Mesothelial cell of epicardium (in vitro differentiated cells): ENCODE data around the gene ADAMTS16. TPM values are rescaled to one million over a fixed set of nuclear protein-coding genes. Genes with fewer than 3 reads are reported as not detected.

Source experiments
- DNase-seq, 2 experiments: peaks; one replicate each; pipeline ENCODE4 v3.0.0; 2021; ENCODE audit warnings: low spot score in 2 of 2; ENCODE audit not compliant: unreplicated experiment in 2 of 2
- H3K27ac Mint-ChIP-seq: 2 replicates; pipeline ENCODE4 v1.8.0; 2021; ENCODE audit warnings: mixed read lengths
- H3K27me3 Mint-ChIP-seq: 2 replicates; pipeline ENCODE4 v1.8.0; 2021; ENCODE audit warnings: low read depth, mixed read lengths
- H3K36me3 Mint-ChIP-seq: 2 replicates; pipeline ENCODE4 v1.8.0; 2021; ENCODE audit warnings: mixed read lengths
- H3K4me1 Mint-ChIP-seq: 2 replicates; pipeline ENCODE4 v1.8.0; 2021; ENCODE audit warnings: mixed read lengths
- H3K4me3 Mint-ChIP-seq: 2 replicates; pipeline ENCODE4 v1.8.0; 2021; ENCODE audit warnings: mild to moderate bottlenecking, moderate library complexity, mixed read lengths
- H3K9me3 Mint-ChIP-seq: 2 replicates; pipeline ENCODE4 v1.8.0; 2021; ENCODE audit warnings: mixed read lengths
- CTCF ChIP-seq: fragments of 200-600 bp; sonication (generic); IDR thresholded peaks from one replicate; pipeline ENCODE4 v1.5.0; 2021; ENCODE audit warnings: antibody characterized with exemption; ENCODE audit not compliant: unreplicated experiment
- total RNA-seq: library from RNA; stranded (reverse); gene quantifications from 3 replicates; pipeline ENCODE4 v1.2.1, GENCODE V29; 2021

Gene ADAMTS16
- total RNA-seq, 1 donor from 2014 or later, result 24.3 TPM

- peak overlapping the region; percentile 23 for H3K27ac Mint-ChIP-seq
- TF ChIP-seq CTCF, result no peak
- no peaks in the 10 kb centered on the region for H3K27me3 Mint-ChIP-seq
- DNase-seq, result no peak
- no peak overlapping the region for H3K4me3 Mint-ChIP-seq
- H3K36me3 Mint-ChIP-seq, result peaks cover 12% of the 10 kb centered on the region
- peaks cover 12% of the 10 kb centered on the region for H3K9me3 Mint-ChIP-seq
- H3K4me1 Mint-ChIP-seq, result peaks cover 39% of the 10 kb centered on the region
Measured at GRCh38 chr5:5155617-5156016, 15.5 kb downstream of the ADAMTS16 start.

GRCh38 chr5:5156471-5157082 is 16.4 kb downstream of the ADAMTS16 start:
- no peak for DNase-seq
- Mint-ChIP-seq H3K27ac (peak overlapping the region; percentile 21), H3K36me3 (peaks cover 9% of the 10 kb centered on the region), H3K4me1 (peaks cover 39% of the 10 kb centered on the region), H3K9me3 (peaks cover 8% of the 10 kb centered on the region), H3K4me3 (no peak overlapping the region), H3K27me3 (no peaks in the 10 kb centered on the region)
- TF ChIP-seq CTCF, result no peak

- DNase-seq, result no peak
- Mint-ChIP-seq H3K36me3 (no peaks in the 10 kb centered on the region), H3K9me3 (no peaks in the 10 kb centered on the region), H3K4me3 (no peak overlapping the region), H3K4me1 (peaks cover 39% of the 10 kb centered on the region), H3K27me3 (no peaks in the 10 kb centered on the region), H3K27ac (peak overlapping the region; percentile 6)
- no peak for TF ChIP-seq CTCF
Measured at GRCh38 chr5:5158472-5158895, 18.4 kb downstream of the ADAMTS16 start.

GRCh38 chr5:5159282-5160103 is 19.4 kb downstream of the ADAMTS16 start:
- Mint-ChIP-seq H3K4me3 (no peak overlapping the region), H3K9me3 (no peaks in the 10 kb centered on the region)

GRCh38 chr5:5164163-5164562 is 24.0 kb downstream of the ADAMTS16 start:
- no peak overlapping the region for H3K27ac Mint-ChIP-seq
- no peaks in the 10 kb centered on the region for H3K9me3 Mint-ChIP-seq
- TF ChIP-seq CTCF, result no peak
- peaks cover 27% of the 10 kb centered on the region for H3K4me1 Mint-ChIP-seq
- H3K27me3 Mint-ChIP-seq, result no peaks in the 10 kb centered on the region
- peaks cover 1% of the 10 kb centered on the region for H3K36me3 Mint-ChIP-seq
- H3K4me3 Mint-ChIP-seq, result no peak overlapping the region
- no peak for DNase-seq

More at GRCh38 chr5:5159282-5160103, 19.4 kb downstream of the ADAMTS16 start:
- Mint-ChIP-seq H3K27me3 (no peaks in the 10 kb centered on the region), H3K4me1 (peaks cover 39% of the 10 kb centered on the region), H3K36me3 (no peaks in the 10 kb centered on the region), H3K27ac (peak overlapping the region; percentile 26)
- DNase-seq, result no peak
- TF ChIP-seq CTCF, result no peak
